Mucosa of descending colon (tissue), 3 donors: Measurements from ENCODE around the gene AOAH. TPM values are rescaled to one million over a fixed set of nuclear protein-coding genes. Genes with fewer than 3 reads are reported as not detected.

Source experiments
- ATAC-seq: fragments of 200-7000 bp; cut with Tn5 transposase; one replicate; pipeline ENCODE4 v1.9.1; 2020; ENCODE audit warnings: mild to moderate bottlenecking, moderate library complexity
- DNase-seq, 3 donors: peaks; one replicate each; pipeline ENCODE4 v3.0.0-alpha.2; 2020
- H3K36me3 ChIP-seq: fragments of 200-600 bp; one replicate; pipeline ENCODE4 v1.8.0; 2021; ENCODE audit warnings: low read depth, mild to moderate bottlenecking
- H3K4me1 ChIP-seq: fragments of 200-600 bp; one replicate; pipeline ENCODE4 v1.8.0; 2021; ENCODE audit warnings: low read depth, mild to moderate bottlenecking
- H3K4me3 ChIP-seq: fragments of 200-600 bp; one replicate; pipeline ENCODE4 v1.8.0; 2021; ENCODE audit warnings: mild to moderate bottlenecking
- H3K9me3 ChIP-seq: fragments of 200-600 bp; one replicate; pipeline ENCODE4 v1.8.0; 2021; ENCODE audit warnings: mild to moderate bottlenecking
- intact Hi-C, 2 donors: fragments of 100-400 bp; cut with DNase I in 1 of 2; cut with micrococcal nuclease in 1 of 2; formaldehyde crosslinking; loops; one replicate each; pipeline versions ENCODE4 v1.11.0 to v1.11.1; 2022; cut with DNase I, micrococcal nuclease
- long read RNA-seq, 2 donors: library from polyadenylated mRNA; unstranded; transcript quantifications; one replicate each; pipeline ENCODE4 v2.0.0, GENCODE V29; 2019 to 2021
- total RNA-seq, 3 donors: library from RNA; stranded (reverse); fragmentation: NEBNext Ultra II Directional in 2 of 3; extraction: Animal tissue kit (Norgen Biotek cat#: 25700) in 2 of 3; gene quantifications; one replicate each; pipeline versions ENCODE4 v1.2.1 to v1.2.4, GENCODE V29; 2021 to 2023
- TF ChIP-seq, protein P1 (sequence below): fragments of 200-600 bp; IDR thresholded peaks from one replicate; pipeline ENCODE4 v1.8.0; 2022; ENCODE audit warnings: antibody characterized with exemption, mild to moderate bottlenecking
- donor health status: DM: no; HTN: no; CAD: no; lungs with moderate emphysema.
- donor health status: DM: no; HTN: no; CAD: no.
- donor health status: DM: no; HTN: yes; CAD: no.

Gene AOAH, protein sequence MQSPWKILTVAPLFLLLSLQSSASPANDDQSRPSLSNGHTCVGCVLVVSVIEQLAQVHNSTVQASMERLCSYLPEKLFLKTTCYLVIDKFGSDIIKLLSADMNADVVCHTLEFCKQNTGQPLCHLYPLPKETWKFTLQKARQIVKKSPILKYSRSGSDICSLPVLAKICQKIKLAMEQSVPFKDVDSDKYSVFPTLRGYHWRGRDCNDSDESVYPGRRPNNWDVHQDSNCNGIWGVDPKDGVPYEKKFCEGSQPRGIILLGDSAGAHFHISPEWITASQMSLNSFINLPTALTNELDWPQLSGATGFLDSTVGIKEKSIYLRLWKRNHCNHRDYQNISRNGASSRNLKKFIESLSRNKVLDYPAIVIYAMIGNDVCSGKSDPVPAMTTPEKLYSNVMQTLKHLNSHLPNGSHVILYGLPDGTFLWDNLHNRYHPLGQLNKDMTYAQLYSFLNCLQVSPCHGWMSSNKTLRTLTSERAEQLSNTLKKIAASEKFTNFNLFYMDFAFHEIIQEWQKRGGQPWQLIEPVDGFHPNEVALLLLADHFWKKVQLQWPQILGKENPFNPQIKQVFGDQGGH
- total RNA-seq: 10 to 100 TPM; 15.7 to 36.1 (median 28.8) TPM
- long read RNA-seq, donor 1, partial matches to known transcripts: 3 of 13 reads
- long read RNA-seq, donor 1, other reads (novel, unspliced or antisense): 9 of 13 reads
- long read RNA-seq, donor 2, partial matches to known transcripts: 6 of 20 reads
- long read RNA-seq, donor 2, other reads (novel, unspliced or antisense): 12 of 20 reads

- intact Hi-C loops: no loop called here
- TF ChIP-seq, protein P1, sequence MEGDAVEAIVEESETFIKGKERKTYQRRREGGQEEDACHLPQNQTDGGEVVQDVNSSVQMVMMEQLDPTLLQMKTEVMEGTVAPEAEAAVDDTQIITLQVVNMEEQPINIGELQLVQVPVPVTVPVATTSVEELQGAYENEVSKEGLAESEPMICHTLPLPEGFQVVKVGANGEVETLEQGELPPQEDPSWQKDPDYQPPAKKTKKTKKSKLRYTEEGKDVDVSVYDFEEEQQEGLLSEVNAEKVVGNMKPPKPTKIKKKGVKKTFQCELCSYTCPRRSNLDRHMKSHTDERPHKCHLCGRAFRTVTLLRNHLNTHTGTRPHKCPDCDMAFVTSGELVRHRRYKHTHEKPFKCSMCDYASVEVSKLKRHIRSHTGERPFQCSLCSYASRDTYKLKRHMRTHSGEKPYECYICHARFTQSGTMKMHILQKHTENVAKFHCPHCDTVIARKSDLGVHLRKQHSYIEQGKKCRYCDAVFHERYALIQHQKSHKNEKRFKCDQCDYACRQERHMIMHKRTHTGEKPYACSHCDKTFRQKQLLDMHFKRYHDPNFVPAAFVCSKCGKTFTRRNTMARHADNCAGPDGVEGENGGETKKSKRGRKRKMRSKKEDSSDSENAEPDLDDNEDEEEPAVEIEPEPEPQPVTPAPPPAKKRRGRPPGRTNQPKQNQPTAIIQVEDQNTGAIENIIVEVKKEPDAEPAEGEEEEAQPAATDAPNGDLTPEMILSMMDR: no peak
- Histone ChIP-seq H3K36me3 (no peaks in the 10 kb centered on the region), H3K4me1 (no peaks in the 10 kb centered on the region), H3K9me3 (no peaks in the 10 kb centered on the region), H3K4me3 (no peak within 1 kb of the TSS)
- DNase-seq: peak; percentile 54 to 82 (median 67)
- ATAC-seq: peak; percentile 88
Observed at GRCh38 chr7:36723951-36724664, at the start of gene AOAH. AOAH (minus strand) TSS chr7:36724494; CDS start chr7:36724148, 346 bp downstream.

DNA sequence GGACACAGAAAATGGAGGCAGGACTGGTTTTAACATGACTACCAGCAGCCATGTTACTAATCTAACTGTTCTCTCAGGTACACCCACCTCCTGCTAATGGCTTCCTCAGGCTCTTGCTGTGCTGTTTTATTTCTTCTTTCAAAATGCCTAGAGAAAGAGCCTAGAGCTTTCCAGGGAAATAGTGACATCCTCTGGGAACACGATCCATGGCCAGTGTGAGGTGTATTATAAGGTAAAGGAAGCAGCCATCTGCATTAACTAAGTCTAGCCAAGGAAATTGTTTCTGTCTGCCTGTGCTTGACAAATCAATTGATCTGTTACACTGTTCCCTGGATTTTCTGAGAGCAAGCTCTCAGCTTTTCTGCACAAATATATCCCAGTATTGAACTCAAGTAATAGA lies 42.2 kb upstream of the AOAH start:
- TF ChIP-seq, protein P1: no peak

DNA sequence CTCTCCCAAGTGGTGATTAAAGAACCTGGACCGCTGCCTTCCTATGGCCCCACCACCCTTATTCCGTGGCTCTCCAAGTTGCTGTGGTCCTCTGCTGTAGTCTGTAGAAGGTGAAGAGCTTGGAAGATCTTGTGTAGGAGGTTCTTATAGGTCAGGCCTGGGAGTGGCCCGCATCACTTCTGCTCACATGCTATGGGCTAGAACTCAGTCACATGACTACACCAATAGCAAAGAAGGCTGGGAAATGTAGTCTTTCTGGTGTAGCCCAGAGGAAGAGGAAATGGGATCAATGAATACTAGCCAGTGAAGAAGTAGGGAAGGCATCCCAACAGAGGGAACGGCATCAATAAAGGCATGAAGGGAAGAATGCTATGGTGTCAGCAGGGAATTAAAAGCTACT lies 41.3 kb upstream of the AOAH start:
- TF ChIP-seq, protein P1: no peak
- Histone ChIP-seq H3K9me3 (no peaks in the 10 kb centered on the region), H3K4me3 (no peak overlapping the region), H3K4me1 (peaks cover 6% of the 10 kb centered on the region), H3K36me3 (no peaks in the 10 kb centered on the region)
- no peak for DNase-seq
- intact Hi-C loops: no loop called here
- no peak for ATAC-seq

More for the DNA sequence above, 42.2 kb upstream of the AOAH start:
- Histone ChIP-seq H3K4me1 (peaks cover 6% of the 10 kb centered on the region), H3K9me3 (no peaks in the 10 kb centered on the region), H3K4me3 (no peak overlapping the region), H3K36me3 (no peaks in the 10 kb centered on the region)
- intact Hi-C loops: no loop called here
- ATAC-seq: no peak
- DNase-seq: no peak

DNA sequence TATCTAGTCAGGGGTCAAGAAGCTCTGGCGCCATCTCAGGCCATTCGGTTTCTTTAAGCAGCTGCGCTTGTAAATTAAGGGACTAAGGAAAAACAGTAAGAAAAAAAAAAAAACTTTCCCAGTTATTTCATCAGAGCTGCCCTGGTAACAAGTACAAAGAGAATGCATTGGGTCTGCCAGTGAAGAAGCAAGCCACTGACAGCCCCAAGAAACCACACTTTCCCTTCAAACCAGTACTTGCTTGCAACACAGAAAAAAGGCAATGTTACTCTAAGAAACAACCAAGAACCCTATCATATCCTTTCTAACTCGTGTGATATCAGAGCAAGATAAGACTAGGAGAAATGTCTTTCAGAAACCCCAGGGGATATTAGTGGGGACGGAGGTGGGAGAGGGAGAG lies 40.6 kb upstream of the AOAH start:
- Histone ChIP-seq H3K36me3 (no peaks in the 10 kb centered on the region), H3K9me3 (no peaks in the 10 kb centered on the region), H3K4me1 (peaks cover 6% of the 10 kb centered on the region), H3K4me3 (no peak overlapping the region)
- no peak for DNase-seq
- intact Hi-C loops: no loop called here
- ATAC-seq: no peak
- TF ChIP-seq, protein P1: no peak

- Histone ChIP-seq H3K36me3 (no peaks in the 10 kb centered on the region), H3K4me1 (peaks cover 6% of the 10 kb centered on the region), H3K9me3 (no peaks in the 10 kb centered on the region), H3K4me3 (no peak overlapping the region)
- intact Hi-C loops: no loop called here
- ATAC-seq: no peak
- no peak for DNase-seq
- TF ChIP-seq, protein P1: no peak
Observed at GRCh38 chr7:36763132-36763816, 39.0 kb upstream of the AOAH start.
